HEK293 (cell line): ENCODE measurements around the gene EBF3.

Experiments used
- CTCF ChIA-PET: fragments of 350-600 bp; formaldehyde crosslinking; extraction: SDS; loops from one replicate; lab custom pipeline; 2021; ENCODE audit warnings: antibody characterized with exemption; lab: Yijun Ruan, JAX
- POLR2A ChIA-PET: fragments of 300-600 bp; formaldehyde crosslinking; extraction: SDS; loops from one replicate; lab custom pipeline; 2020; ENCODE audit warnings: antibody characterized with exemption, inconsistent platforms; lab: Yijun Ruan, JAX
- H3K27ac ChIP-seq: fragments of 200-500 bp; sonication (Bioruptor generic); 2 replicates; pipeline ENCODE4 v1.5.1; 2014; ENCODE audit warnings: low read depth, low read length, control low read depth, inconsistent platforms; ENCODE audit errors: extremely low read depth
- H3K36me3 ChIP-seq, 2 experiments: fragments of 200-500 bp in 1 of 2; sonication (Bioruptor generic) in 1 of 2; 1 replicate in 1 of 2; 2 replicates in 1 of 2; pipeline ENCODE4 v1.5.1; 2014 to 2017; ENCODE audit warnings: inconsistent platforms in 2 of 2, low read length in 2 of 2; ENCODE audit not compliant: control insufficient read depth in 2 of 2, insufficient read depth in 1 of 2
- H3K4me1 ChIP-seq: fragments of 200-500 bp; sonication (Bioruptor generic); 2 replicates; pipeline ENCODE4 v1.5.1; 2014; ENCODE audit warnings: mild to moderate bottlenecking, low read length, inconsistent platforms; ENCODE audit not compliant: control insufficient read depth, insufficient read depth
- H3K4me3 ChIP-seq: 2 replicates; pipeline ENCODE4 v1.5.1; 2011; ENCODE audit warnings: low read depth, mild to moderate bottlenecking, control low read depth, low read length, moderate library complexity
- H3K9me3 ChIP-seq: fragments of 200-500 bp; sonication (Bioruptor generic); 2 replicates; pipeline ENCODE4 v1.5.1; 2014; ENCODE audit warnings: low read depth, low read length, inconsistent platforms; ENCODE audit not compliant: control insufficient read depth, insufficient read depth
- BCL11A ChIP-seq: fragments of 450-650 bp; formaldehyde crosslinking; IDR thresholded peaks from 2 replicates; pipeline ENCODE4 v1.5.1; 2016; ENCODE audit warnings: low read depth, missing biosample characterization, missing genetic modification characterization
- GLI2 ChIP-seq: fragments of 450-650 bp; formaldehyde crosslinking; IDR thresholded peaks from 2 replicates; pipeline ENCODE4; 2017; ENCODE audit warnings: missing biosample characterization, missing genetic modification characterization, low read depth, borderline replicate concordance
- KLF9 ChIP-seq: fragments of 450-650 bp; formaldehyde crosslinking; IDR thresholded peaks from 2 replicates; pipeline ENCODE4 v1.5.1; 2016; ENCODE audit warnings: missing biosample characterization, missing genetic modification characterization, low read depth
- MEIS1 ChIP-seq: sonication (generic); formaldehyde crosslinking; IDR thresholded peaks from 2 replicates; pipeline ENCODE4 v1.8.1; 2022; ENCODE audit warnings: missing genetic modification reagents, mild to moderate bottlenecking, borderline replicate concordance
- MZF1 ChIP-seq: fragments of 450-650 bp; formaldehyde crosslinking; IDR thresholded peaks from 2 replicates; pipeline ENCODE4 v1.5.1; 2017; ENCODE audit warnings: missing biosample characterization, missing genetic modification characterization, borderline replicate concordance
- PRDM1 ChIP-seq: fragments of 450-650 bp; formaldehyde crosslinking; IDR thresholded peaks from 2 replicates; pipeline ENCODE4; 2016; ENCODE audit warnings: missing biosample characterization, missing genetic modification characterization
- ZBTB8A ChIP-seq: fragments of 450-650 bp; formaldehyde crosslinking; IDR thresholded peaks from 2 replicates; pipeline ENCODE4 v1.5.1; 2016; ENCODE audit warnings: missing biosample characterization, missing genetic modification characterization
- ZNF133 ChIP-seq: fragments of 450-650 bp; formaldehyde crosslinking; IDR thresholded peaks from 2 replicates; pipeline ENCODE4 v1.5.1; 2016; ENCODE audit warnings: missing biosample characterization, missing genetic modification characterization
- ZNF184 ChIP-seq: fragments of 450-650 bp; IDR thresholded peaks from 2 replicates; pipeline ENCODE4 v1.5.1; 2018; ENCODE audit warnings: missing biosample characterization, mild to moderate bottlenecking, missing genetic modification characterization
- ZNF292 ChIP-seq: fragments of 450-650 bp; formaldehyde crosslinking; IDR thresholded peaks from 2 replicates; pipeline ENCODE4 v1.5.1; 2016; ENCODE audit warnings: low read depth, missing biosample characterization, missing genetic modification characterization, borderline replicate concordance
- ZNF350 ChIP-seq: fragments of 450-650 bp; formaldehyde crosslinking; IDR thresholded peaks from 2 replicates; pipeline ENCODE4 v1.5.0; 2017; ENCODE audit warnings: missing biosample characterization, mild to moderate bottlenecking, missing genetic modification characterization
- ZNF473 ChIP-seq: fragments of 450-650 bp; formaldehyde crosslinking; IDR thresholded peaks from 2 replicates; pipeline ENCODE4 v1.5.1; 2017; ENCODE audit warnings: missing biosample characterization, missing genetic modification characterization
- ZNF501 ChIP-seq: fragments of 450-650 bp; formaldehyde crosslinking; IDR thresholded peaks from 2 replicates; pipeline ENCODE4 v1.5.1; 2016; ENCODE audit warnings: missing biosample characterization, missing genetic modification characterization
- ZNF629 ChIP-seq: fragments of 450-650 bp; formaldehyde crosslinking; IDR thresholded peaks from 2 replicates; pipeline ENCODE4 v1.5.1; 2017; ENCODE audit warnings: missing biosample characterization, missing genetic modification characterization
- ZNF692 ChIP-seq: fragments of 450-650 bp; formaldehyde crosslinking; IDR thresholded peaks from 2 replicates; pipeline ENCODE4 v1.5.1; 2016; ENCODE audit warnings: missing biosample characterization, missing genetic modification characterization

The EBF3 gene

GRCh38 chr10:129961157-129961701, 2.8 kb downstream of the EBF3 start:
- Histone ChIP-seq H3K36me3 (peaks cover 0 to 29% of the 10 kb centered on the region in 2 experiments; a peak in 1 of 3 replicates), H3K9me3 (no peaks in the 10 kb centered on the region), H3K27ac (no peak overlapping the region), H3K4me3 (no peak overlapping the region), H3K4me1 (peaks cover 9% of the 10 kb centered on the region)
- TF ChIP-seq ZNF501 (tag by site-specific recombination) (no peak), ZNF692 (tag by site-specific recombination) (0 out of 2 replicates have a peak, but pooled peaks have one; percentile 4)
- ChIA-PET CTCF (no interaction called here), POLR2A (no interaction called here)

- Histone ChIP-seq H3K36me3 (peaks cover 0 to 30% of the 10 kb centered on the region in 2 experiments; a peak in 1 of 3 replicates), H3K4me1 (peaks cover 9% of the 10 kb centered on the region), H3K9me3 (no peaks in the 10 kb centered on the region), H3K27ac (no peak overlapping the region), H3K4me3 (no peak overlapping the region)
- ChIA-PET POLR2A (no interaction called here), CTCF (no interaction called here)
- no peak for TF ChIP-seq ZNF292
- TF ChIP-seq ZBTB8A (tag by site-specific recombination) = peak; percentile 26; the same call in 1 of the 2 replicates
- 0 out of 2 replicates have a peak, but pooled peaks have one; percentile 22 for TF ChIP-seq ZNF692 (tag by site-specific recombination)
These were observed 3.5 kb downstream of the EBF3 start for GRCh38 chr10:129960481-129961156.

GRCh38 chr10:129959544-129960480, 4.3 kb downstream of the EBF3 start:
- POLR2A ChIA-PET = no interaction called here
- TF ChIP-seq ZNF692 (tag by site-specific recombination) = no peak
- TF ChIP-seq PRDM1 = no peak
- no peak for TF ChIP-seq ZNF473 (tag by site-specific recombination)
- no peak for TF ChIP-seq MEIS1
- TF ChIP-seq, all 188 proteins: peak for 0
- CTCF ChIA-PET = no interaction called here
- peaks cover 0 to 30% of the 10 kb centered on the region in 2 experiments; a peak in 1 of 3 replicates for H3K36me3 ChIP-seq
- peaks cover 9% of the 10 kb centered on the region for H3K4me1 ChIP-seq
- H3K27ac ChIP-seq = no peak overlapping the region
- H3K9me3 ChIP-seq = no peaks in the 10 kb centered on the region
- no peak overlapping the region for H3K4me3 ChIP-seq

- POLR2A ChIA-PET = no interaction called here
- no peak overlapping the region for H3K27ac ChIP-seq
- no peak overlapping the region for H3K4me3 ChIP-seq
- peaks cover 0 to 35% of the 10 kb centered on the region in 2 experiments; a peak in 1 of 3 replicates for H3K36me3 ChIP-seq
- H3K4me1 ChIP-seq = peaks cover 9% of the 10 kb centered on the region
- CTCF ChIA-PET = no interaction called here
- H3K9me3 ChIP-seq = no peaks in the 10 kb centered on the region
- TF ChIP-seq KLF9 (tag by site-specific recombination) (no peak), MZF1 (tag by site-specific recombination) (no peak), ZBTB8A (tag by site-specific recombination) (no peak), ZNF692 (tag by site-specific recombination) (no peak), GLI2 (tag by site-specific recombination) (no peak), BCL11A (tag by site-specific recombination) (no peak), MEIS1 (no peak), ZNF629 (tag by site-specific recombination) (no peak), ZNF184 (tag by site-specific recombination) (no peak), ZNF350 (no peak), ZNF133 (no peak), PRDM1 (no peak)
These were observed 5.2 kb downstream of the EBF3 start for GRCh38 chr10:129958629-129959543.
